ENCODE data around the gene LYPD5. TPM values are rescaled to one million over a fixed set of nuclear protein-coding genes. Genes with fewer than 3 reads are reported as not detected.
"Not testable (repeated sequence)": the region's sequence is repeated elsewhere in the genome, so short reads cannot be mapped to it uniquely, and the experiment has no call there.

Gene LYPD5
- total RNA-seq, 2 donors from 2014 or later: 2.5 to 4.0 TPM

- DNase-seq (ENCODE audit: low spot score): no peak
- intact Hi-C loops (cut with DNase I): loop anchor here in 1 of 2 donors (5.0 kb wide), 1 partner anchor 35 kb away; no protein-coding TSS in a partner anchor
Measured at GRCh38 chr19:43782311-43782660, 20.0 kb downstream of the LYPD5 start.

DNA sequence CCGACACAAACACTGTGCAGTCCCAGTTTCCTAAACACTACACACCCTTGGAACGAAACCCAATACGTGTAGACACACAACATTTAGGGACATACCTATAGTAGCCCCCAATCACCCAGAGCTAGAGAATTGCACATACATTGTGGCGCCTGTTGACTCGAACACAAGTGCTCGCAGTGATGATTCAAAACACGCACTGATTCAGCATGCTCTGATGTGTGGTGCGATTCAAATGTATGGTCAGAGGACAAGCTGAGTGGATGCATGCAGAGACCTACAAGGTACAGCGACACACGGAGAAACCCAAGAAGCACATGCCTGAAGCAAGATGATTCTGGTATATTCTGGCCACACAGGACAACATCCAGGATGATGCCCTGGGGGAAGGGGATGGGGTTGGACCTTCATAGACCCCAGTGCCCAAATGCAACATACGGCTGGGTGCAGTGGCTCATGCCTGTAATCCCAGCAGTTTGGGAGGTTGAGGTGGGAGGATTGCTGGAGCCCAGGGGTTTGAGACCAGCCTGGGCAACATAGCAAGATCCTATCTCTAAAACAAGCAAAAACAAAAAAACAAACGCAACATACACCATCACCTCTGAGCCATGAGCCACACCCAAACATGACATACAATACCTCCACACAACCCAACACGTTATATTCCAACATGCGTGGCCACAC lies 20.5 kb downstream of the LYPD5 start:
- intact Hi-C loops (cut with DNase I): loop anchor here in 1 of 2 donors (5.0 kb wide), 1 partner anchor 34 kb away; no protein-coding TSS in a partner anchor

GRCh38 chr19:43780706-43781525 lies 21.3 kb downstream of the LYPD5 start, which contains the start of gene KCNN4:
Gene KCNN4, minus strand, starts transcription at chr19:43780973. Its CDS starts 112 bp downstream, at chr19:43780861.
- intact Hi-C loops (cut with DNase I): loop anchor here in 1 of 2 donors (5.0 kb wide), 1 partner anchor 34 kb away; no protein-coding TSS in a partner anchor
- no peak for DNase-seq (ENCODE audit: low spot score)

More for the DNA sequence above, 20.5 kb downstream of the LYPD5 start:
- DNase-seq (ENCODE audit: low spot score): no peak

- no peak for DNase-seq (ENCODE audit: low spot score)
- intact Hi-C loops (cut with DNase I): loop anchor here in 1 of 2 donors (5.0 kb wide), 1 partner anchor 33 kb away; no protein-coding TSS in a partner anchor
Measured at GRCh38 chr19:43779820-43780219, 22.4 kb downstream of the LYPD5 start.

DNA sequence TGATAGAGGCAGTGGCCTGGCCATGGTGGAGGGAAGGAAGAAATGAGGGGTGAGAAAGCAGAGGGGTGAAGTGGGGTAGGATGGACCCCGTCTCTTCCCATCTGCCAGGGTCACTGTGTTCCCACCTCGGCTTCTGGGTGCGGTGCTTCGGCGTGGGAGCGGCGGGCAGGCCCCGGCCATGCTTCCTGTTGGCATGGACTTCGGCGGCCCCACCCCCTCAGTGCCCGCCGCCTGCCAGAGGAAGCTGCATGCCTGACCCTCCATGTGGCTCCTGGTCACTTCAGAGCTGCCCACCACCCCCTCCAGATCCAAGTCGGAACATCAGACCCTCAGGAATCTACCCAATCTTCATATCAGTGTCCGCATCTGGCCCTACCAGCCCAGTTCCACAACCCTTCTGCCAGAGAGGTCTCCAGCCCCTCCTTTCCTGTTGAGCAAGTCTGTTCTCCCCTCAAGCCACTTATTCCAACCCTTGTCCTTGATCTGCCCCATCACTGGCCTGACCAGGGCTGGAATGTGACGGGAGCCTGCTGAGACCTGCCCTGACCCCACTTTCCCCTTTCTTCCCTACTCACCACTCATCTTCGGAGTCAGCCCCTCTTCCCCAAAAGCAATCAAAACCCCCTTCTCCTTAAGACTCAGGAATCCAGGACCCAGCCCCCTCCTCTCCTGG lies 23.0 kb downstream of the LYPD5 start:
- no peak for DNase-seq (ENCODE audit: low spot score)
- intact Hi-C loops (cut with DNase I): no loop called here

GRCh38 chr19:43778651-43779050 lies 23.6 kb downstream of the LYPD5 start:
- intact Hi-C loops (cut with DNase I): no loop called here
- DNase-seq (ENCODE audit: low spot score): no peak

GRCh38 chr19:43777163-43777695 lies 25.0 kb downstream of the LYPD5 start:
- intact Hi-C loops (cut with DNase I): loop anchor here in 1 of 2 donors (1.0 kb wide), 1 partner anchor 49 kb away; no protein-coding TSS in a partner anchor
- no peak for DNase-seq (ENCODE audit: low spot score)

- intact Hi-C loops (cut with DNase I): no loop called here
Measured at GRCh38 chr19:43776286-43776685, 26.0 kb downstream of the LYPD5 start.

GRCh38 chr19:43775299-43775890 lies 26.9 kb downstream of the LYPD5 start:
- no peak for DNase-seq (ENCODE audit: low spot score)
- intact Hi-C loops (cut with DNase I): no loop called here

More at GRCh38 chr19:43776286-43776685, 26.0 kb downstream of the LYPD5 start:
- DNase-seq (ENCODE audit: low spot score): no peak

GRCh38 chr19:43774940-43775258 lies 27.3 kb downstream of the LYPD5 start:
- intact Hi-C loops (cut with DNase I); DNase-seq (ENCODE audit: low spot score): not testable (repeated sequence)

DNA sequence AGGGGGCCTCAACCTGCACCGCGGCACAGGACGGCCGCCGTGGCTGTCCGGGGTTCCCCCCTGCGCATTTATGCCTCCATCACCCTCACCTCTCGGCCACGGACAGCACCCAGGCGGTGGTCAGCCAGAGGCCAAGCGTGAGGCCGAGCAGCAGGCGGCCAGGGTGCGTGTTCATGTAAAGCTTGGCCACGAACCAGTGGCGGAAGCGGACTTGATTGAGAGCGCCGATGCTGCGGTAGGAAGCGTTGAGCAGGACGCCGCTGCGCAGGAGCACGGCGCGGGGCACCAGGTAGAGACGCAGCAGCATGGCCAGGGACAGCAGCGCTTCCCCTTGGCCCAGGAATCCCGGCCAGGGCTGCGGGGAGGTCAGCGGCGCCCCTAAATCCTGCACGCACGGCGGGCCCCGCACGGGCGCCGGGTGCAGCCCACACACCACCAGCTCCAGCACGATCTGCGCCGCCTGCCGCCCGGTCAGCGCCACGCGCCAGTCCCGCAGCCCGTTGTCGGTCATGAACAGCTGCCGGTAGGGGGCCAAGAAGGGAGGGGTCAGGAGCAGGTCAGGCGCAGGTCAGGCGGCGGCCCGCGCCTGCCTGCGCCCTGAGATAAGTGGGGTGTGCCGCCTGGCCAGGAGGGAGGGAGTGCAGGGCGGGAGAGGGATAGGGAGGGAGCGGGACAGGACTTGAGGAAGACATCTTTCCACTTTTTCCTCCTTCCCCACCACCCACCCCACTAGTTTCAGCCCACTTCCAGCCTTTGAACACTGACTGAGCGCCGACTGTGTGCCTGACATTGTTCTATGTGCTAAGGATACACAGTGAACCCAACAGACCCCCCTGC lies 27.9 kb downstream of the LYPD5 start:
- DNase-seq (ENCODE audit: low spot score): no peak
- intact Hi-C loops (cut with DNase I): no loop called here

- intact Hi-C loops (cut with DNase I): no loop called here
- DNase-seq (ENCODE audit: low spot score): no peak
Measured at GRCh38 chr19:43773725-43774102, 28.5 kb downstream of the LYPD5 start.

- intact Hi-C loops (cut with DNase I): no loop called here
- no peak for DNase-seq (ENCODE audit: low spot score)
Measured at GRCh38 chr19:43769256-43769655, 33.0 kb downstream of the LYPD5 start.

DNA sequence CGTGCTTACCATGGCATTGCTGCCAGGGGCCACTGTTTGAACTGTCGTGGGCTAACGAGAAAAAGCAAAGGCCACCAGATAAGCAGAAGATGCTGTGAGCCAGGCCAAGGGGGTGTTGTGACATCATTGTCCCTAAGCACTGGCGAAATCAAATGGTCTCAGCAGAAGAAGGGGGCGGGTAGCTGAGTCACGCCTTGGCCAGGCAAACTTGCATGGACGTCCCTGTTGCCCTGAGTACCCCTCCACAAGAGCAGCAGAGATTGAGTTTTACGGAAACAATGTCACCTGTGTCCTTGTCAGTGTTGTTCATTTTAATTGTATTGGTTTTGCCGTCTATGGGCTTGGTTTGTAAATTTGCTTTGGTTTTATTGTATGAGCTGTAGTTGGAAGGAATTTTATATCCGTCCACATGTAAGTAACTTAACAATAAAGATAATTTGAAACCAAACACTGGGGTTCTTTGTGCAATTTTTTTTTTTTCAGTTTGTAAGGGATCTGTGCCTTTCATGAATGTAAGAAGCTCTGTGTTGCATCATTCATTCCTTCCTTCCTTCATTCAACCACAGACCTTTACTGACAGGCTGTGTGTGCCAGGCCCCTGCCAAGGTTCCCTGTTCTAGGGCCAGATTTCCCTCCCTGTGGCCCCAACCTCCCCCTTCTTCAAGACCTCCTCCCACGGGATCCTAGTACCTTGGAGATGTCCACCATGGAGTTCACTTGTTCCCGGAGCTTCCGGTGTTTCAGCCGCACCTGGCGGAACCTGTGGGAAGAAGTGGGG lies 33.8 kb downstream of the LYPD5 start:
- intact Hi-C loops (cut with DNase I): no loop called here
- DNase-seq (ENCODE audit: low spot score): peak; percentile 91

DNA sequence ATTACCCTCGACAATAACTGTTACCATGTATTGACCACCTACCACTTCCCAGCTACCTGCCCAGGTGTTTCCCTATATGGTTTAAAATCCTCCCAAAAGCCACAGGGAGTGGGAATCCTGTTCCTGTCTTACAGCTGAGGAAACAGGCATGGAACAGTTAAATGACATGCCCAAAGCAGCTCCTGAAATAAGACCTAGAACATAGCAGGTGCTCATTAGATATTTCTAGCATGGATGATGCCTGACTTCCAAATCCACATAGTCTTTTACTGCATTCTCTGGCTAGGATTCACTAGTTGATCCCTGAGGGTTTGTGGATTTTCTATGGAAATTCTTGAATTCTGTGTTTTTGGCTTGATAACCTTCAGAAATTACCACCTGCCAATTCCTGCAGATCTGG lies 34.4 kb downstream of the LYPD5 start:
- DNase-seq (ENCODE audit: low spot score): no peak
- intact Hi-C loops (cut with DNase I): no loop called here

- DNase-seq (ENCODE audit: low spot score): no peak
- intact Hi-C loops (cut with DNase I): no loop called here
Measured at GRCh38 chr19:43767316-43767715, 34.9 kb downstream of the LYPD5 start.

GRCh38 chr19:43766755-43767043 lies 35.5 kb downstream of the LYPD5 start:
- DNase-seq (ENCODE audit: low spot score): no peak
- intact Hi-C loops (cut with DNase I): no loop called here

Data from posterior vena cava (tissue), 2 donors.